HepG2 (cell line): Measurements from ENCODE around the gene SPHK2. TPM values are rescaled to one million over a fixed set of nuclear protein-coding genes. Genes with fewer than 3 reads are reported as not detected.

ENCODE experiments used
- ATAC-seq: fragments of 200-7000 bp; cut with Tn5 transposase; 3 replicates; pipeline ENCODE4 v1.9.1; 2020; ENCODE audit warnings: mild to moderate bottlenecking, moderate library complexity
- BruUV-seq: library from RNA; stranded (reverse); fragments of 400-500 nt; replicated peaks from 2 replicates; lab custom pipeline; 2021; lab: Mats Ljungman, UMichigan
- CTCF ChIA-PET: fragments of 300-600 bp; formaldehyde crosslinking; extraction: SDS; loops from one replicate; lab custom pipeline; 2021; ENCODE audit warnings: low total read pairs, inconsistent platforms, low intra/inter-chr PET ratio; lab: Yijun Ruan, JAX
- POLR2A ChIA-PET: fragments of 350-600 bp; sonication (Branson Sonifier 250); formaldehyde crosslinking; loops from one replicate; lab custom pipeline; 2020; ENCODE audit warnings: antibody characterized with exemption, inconsistent platforms; lab: Yijun Ruan, JAX
- DNase-seq: peaks from one replicate; pipeline ENCODE4 v3.0.0-alpha.2; 2015; ENCODE audit warnings: low spot score
- FAIRE-seq: peaks from 3 replicates; lab custom pipeline; 2011; peaks lifted over from hg19 to GRCh38; lab: Jason Lieb, UNC
- H2AFZ ChIP-seq: one replicate; pipeline ENCODE4 v1.6.1; 2011; ENCODE audit warnings: low read length, inconsistent platforms
- H3K27ac ChIP-seq: fragments of 300-600 bp; 3 replicates; pipeline ENCODE4 v1.8.0; 2011; ENCODE audit warnings: mixed run types, mild to moderate bottlenecking, mixed read lengths, low read length, inconsistent platforms; ENCODE audit not compliant: insufficient read depth; ENCODE audit errors: extremely low read length
- H3K27me3 ChIP-seq, 2 experiments: fragments of 200-600 bp in 1 of 2; 2 replicates in 1 of 2; 3 replicates in 1 of 2; pipeline versions ENCODE4 v1.6.0 to v1.8.0; 2011; ENCODE audit warnings: low read length in 2 of 2, mild to moderate bottlenecking in 2 of 2, moderate library complexity in 2 of 2, inconsistent platforms in 1 of 2; ENCODE audit not compliant: insufficient read depth in 2 of 2, control insufficient read depth in 1 of 2
- H3K36me3 ChIP-seq, 2 experiments: fragments of 200-600 bp in 1 of 2; replicated peaks in 1 of 2; 2 replicates in 1 of 2; 3 replicates in 1 of 2; pipeline versions ENCODE4 v1.5.1 to v1.8.0; 2011; ENCODE audit warnings: low read length in 2 of 2, inconsistent platforms in 1 of 2; ENCODE audit not compliant: insufficient read depth in 2 of 2, control insufficient read depth in 1 of 2
- H3K4me1 ChIP-seq: 2 replicates; pipeline ENCODE4 v1.5.1; 2012; ENCODE audit warnings: low read length, inconsistent platforms; ENCODE audit not compliant: insufficient read depth
- H3K4me2 ChIP-seq: 2 replicates; pipeline ENCODE4 v1.6.0; 2011; ENCODE audit warnings: low read depth, low read length, inconsistent platforms
- H3K4me3 ChIP-seq, 3 experiments: fragments of 200-600 bp in 1 of 3; sonication (generic), shearing (Covaris generic) in 1 of 3; replicated peaks in 1 of 3; 2 replicates each; pipeline ENCODE4 v1.5.1; 2011 to 2016; ENCODE audit warnings: low read length in 3 of 3, inconsistent platforms in 2 of 3, low read depth in 2 of 3, mild to moderate bottlenecking in 2 of 3, control low read depth in 1 of 3, mixed read lengths in 1 of 3; ENCODE audit not compliant: insufficient read depth in 1 of 3
- H3K79me2 ChIP-seq: one replicate; pipeline ENCODE4 v1.6.1; 2011; ENCODE audit warnings: low read length, inconsistent platforms; ENCODE audit not compliant: insufficient read depth
- H3K9ac ChIP-seq: 2 replicates; pipeline ENCODE4 v1.6.0; 2011; ENCODE audit warnings: mild to moderate bottlenecking, low read depth, low read length, inconsistent platforms; ENCODE audit not compliant: insufficient read depth
- H3K9me3 ChIP-seq: 2 replicates; pipeline ENCODE4 v1.5.1; 2012; ENCODE audit warnings: mild to moderate bottlenecking, low read length
- H4K20me1 ChIP-seq: 2 replicates; pipeline ENCODE4 v1.6.0; 2011; ENCODE audit warnings: inconsistent platforms, mild to moderate bottlenecking, low read length, moderate library complexity; ENCODE audit not compliant: insufficient read depth
- DR1 ChIP-seq: sonication (generic); formaldehyde crosslinking; IDR thresholded peaks from 2 replicates; pipeline ENCODE4 v1.8.0; 2021; ENCODE audit warnings: mild to moderate bottlenecking, missing genetic modification reagents, inconsistent platforms
- SIN3B ChIP-seq: fragments of 150-350 bp; IDR thresholded peaks from 2 replicates; pipeline ENCODE4 v1.6.1; 2014; ENCODE audit warnings: low read length
- THAP9 ChIP-seq: sonication (generic); formaldehyde crosslinking; IDR thresholded peaks from 2 replicates; pipeline ENCODE4; 2020; ENCODE audit warnings: missing genetic modification reagents, mild to moderate bottlenecking, borderline replicate concordance
- ZNF333 ChIP-seq: sonication (generic); formaldehyde crosslinking; IDR thresholded peaks from 2 replicates; pipeline ENCODE4 v1.4.0; 2020; ENCODE audit warnings: mild to moderate bottlenecking, missing genetic modification reagents, borderline replicate concordance
- ZNF501 ChIP-seq: sonication (generic); formaldehyde crosslinking; IDR thresholded peaks from 2 replicates; pipeline ENCODE4 v1.5.1; 2020; ENCODE audit warnings: mild to moderate bottlenecking, moderate library complexity, missing genetic modification reagents
- ZNF574 ChIP-seq: sonication (generic); formaldehyde crosslinking; IDR thresholded peaks from 2 replicates; pipeline ENCODE4 v1.4.0; 2020; ENCODE audit warnings: missing genetic modification reagents
- ZNF605 ChIP-seq: sonication (generic); formaldehyde crosslinking; IDR thresholded peaks from 2 replicates; pipeline ENCODE4 v1.8.0; 2022; ENCODE audit warnings: mild to moderate bottlenecking, missing genetic modification reagents
- WGBS: methylation state at CpG from one replicate; pipeline ENCODE4 v1.1.6; 2017; ENCODE audit warnings: low lambda C conversion rate; 5-methylcytosine and 5-hydroxymethylcytosine counted together
- in situ Hi-C: cut with HindIII; loops from 2 replicates; pipeline ENCODE4 v1.10.0; 2017; ENCODE audit warnings: low pct_unique_long_range_greater_than_20kb; ENCODE audit not compliant: extremely low pct_ligation_motif_present
- intact Hi-C: fragments of 100-400 bp; cut with micrococcal nuclease; formaldehyde crosslinking; loops from one replicate; pipeline ENCODE4 v1.10.0; 2022; ENCODE audit not compliant: unreplicated experiment
- polyA plus RNA-seq, 8 experiments: library from polyadenylated mRNA; depleted of rRNA in 3 of 8; stranded (reverse) in 7 of 8; unstranded in 1 of 8; fragments of >200 nt; fragmentation: Illumina TruSeq in 4 of 8; extraction: Trizol in 4 of 8; gene quantifications; 2 replicates each; pipeline versions ENCODE4 v1.2.1 to v1.2.3, GENCODE V29; 2011 to 2016; ENCODE audit warnings: low read depth in 4 of 8, missing spikeins in 1 of 8, mixed read lengths in 1 of 8; ENCODE audit not compliant: insufficient read depth in 1 of 8
- total RNA-seq, 5 experiments: library from RNA; depleted of rRNA; stranded (reverse); fragments of >200 nt; fragmentation: Illumina TruSeq; extraction: Trizol; gene quantifications; 2 replicates each; pipeline ENCODE4 v1.2.3, GENCODE V29; 2016; ENCODE audit warnings: low read depth in 1 of 5
- TF ChIP-seq, protein P1 (sequence below): sonication (generic); formaldehyde crosslinking; IDR thresholded peaks from 2 replicates; pipeline ENCODE4 v1.4.0; 2020; ENCODE audit warnings: missing genetic modification reagents
- TF ChIP-seq, protein P2 (sequence below): sonication (generic); formaldehyde crosslinking; IDR thresholded peaks from 2 replicates; pipeline ENCODE4 v1.5.0; 2020; ENCODE audit warnings: missing genetic modification reagents, mild to moderate bottlenecking, borderline replicate concordance

Gene SPHK2
- total and polyA plus RNA-seq, 2 of the 13 experiments (the other 11 are each of a cell fraction or from before 2014, with no cell fraction given) = 2.9 to 14.4 TPM

GRCh38 chr19:48674921-48675824 is 55.9 kb downstream of the SPHK2 start (continued):
- TF ChIP-seq DR1 (CRISPR knock-in tag) (0 out of 2 replicates have a peak, but pooled peaks have one; percentile 44), SIN3B (no peak), ZNF333 (no peak), ZNF501 (CRISPR knock-in tag) (peak; percentile 80)
- TF ChIP-seq, all 625 proteins: peak for 87

DNA sequence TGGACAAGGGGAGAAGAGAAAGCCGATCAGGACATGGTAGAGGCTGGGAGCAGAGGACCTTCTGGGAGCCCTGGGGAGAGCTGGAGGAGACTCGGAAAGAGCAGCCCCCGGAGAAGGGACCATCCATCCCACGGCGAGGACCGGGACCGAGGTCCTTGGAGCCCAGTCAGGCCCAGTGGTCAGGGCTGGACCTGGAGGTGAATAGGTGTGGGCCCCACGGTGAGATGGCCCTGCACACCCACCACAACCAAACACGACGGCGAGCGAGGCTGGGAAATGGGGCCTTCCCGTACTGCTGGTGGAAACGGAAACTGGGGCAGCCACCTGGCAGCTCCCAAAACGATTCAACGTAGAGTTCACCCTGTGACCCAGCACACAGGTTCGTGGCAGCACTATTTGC is 57.2 kb downstream of the SPHK2 start:
- Histone ChIP-seq H3K27me3 (peaks cover 6 to 22% of the 10 kb centered on the region in 2 experiments; a peak in 4 of 5 replicates), H3K79me2 (no peaks in the 10 kb centered on the region), H3K4me3 (no peak overlapping the region), H4K20me1 (no peaks in the 10 kb centered on the region), H2AFZ (no peak overlapping the region), H3K27ac (no peak overlapping the region), H3K4me2 (no peak overlapping the region), H3K9me3 (no peaks in the 10 kb centered on the region), H3K4me1 (peaks cover 24% of the 10 kb centered on the region), H3K9ac (no peak overlapping the region), H3K36me3 (no peaks in the 10 kb centered on the region)
- no TSS peak for BruUV-seq
- intact Hi-C loops = loop anchor here (5.0 kb wide), 1 partner anchor 36 kb away; no protein-coding TSS in a partner anchor
- ATAC-seq (no peak), DNase-seq (no peak), FAIRE-seq (no peak)
- POLR2A ChIA-PET = interaction anchor here (0.6 kb wide), 1 partner anchor 1063 kb away, joined by 4 read pairs; no protein-coding TSS in a partner anchor
- in situ Hi-C loops = loop anchor here (10.0 kb wide), 2 partner anchors 108 to 158 kb away; partner anchors contain the start of gene HSD17B14
- CTCF ChIA-PET = interaction anchor here (2.0 kb wide), 1 partner anchor 62 kb away, joined by 18 read pairs; no protein-coding TSS in a partner anchor
- 53% methylated on average over 16 of the region's 17 CpGs for WGBS
- TF ChIP-seq ZNF605 = no peak
- TF ChIP-seq ZNF574 (CRISPR knock-in tag) = no peak
- TF ChIP-seq THAP9 (CRISPR knock-in tag) = no peak
- TF ChIP-seq, protein P1, sequence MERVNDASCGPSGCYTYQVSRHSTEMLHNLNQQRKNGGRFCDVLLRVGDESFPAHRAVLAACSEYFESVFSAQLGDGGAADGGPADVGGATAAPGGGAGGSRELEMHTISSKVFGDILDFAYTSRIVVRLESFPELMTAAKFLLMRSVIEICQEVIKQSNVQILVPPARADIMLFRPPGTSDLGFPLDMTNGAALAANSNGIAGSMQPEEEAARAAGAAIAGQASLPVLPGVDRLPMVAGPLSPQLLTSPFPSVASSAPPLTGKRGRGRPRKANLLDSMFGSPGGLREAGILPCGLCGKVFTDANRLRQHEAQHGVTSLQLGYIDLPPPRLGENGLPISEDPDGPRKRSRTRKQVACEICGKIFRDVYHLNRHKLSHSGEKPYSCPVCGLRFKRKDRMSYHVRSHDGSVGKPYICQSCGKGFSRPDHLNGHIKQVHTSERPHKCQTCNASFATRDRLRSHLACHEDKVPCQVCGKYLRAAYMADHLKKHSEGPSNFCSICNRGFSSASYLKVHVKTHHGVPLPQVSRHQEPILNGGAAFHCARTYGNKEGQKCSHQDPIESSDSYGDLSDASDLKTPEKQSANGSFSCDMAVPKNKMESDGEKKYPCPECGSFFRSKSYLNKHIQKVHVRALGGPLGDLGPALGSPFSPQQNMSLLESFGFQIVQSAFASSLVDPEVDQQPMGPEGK (CRISPR knock-in tag) = no peak
- TF ChIP-seq, protein P2, sequence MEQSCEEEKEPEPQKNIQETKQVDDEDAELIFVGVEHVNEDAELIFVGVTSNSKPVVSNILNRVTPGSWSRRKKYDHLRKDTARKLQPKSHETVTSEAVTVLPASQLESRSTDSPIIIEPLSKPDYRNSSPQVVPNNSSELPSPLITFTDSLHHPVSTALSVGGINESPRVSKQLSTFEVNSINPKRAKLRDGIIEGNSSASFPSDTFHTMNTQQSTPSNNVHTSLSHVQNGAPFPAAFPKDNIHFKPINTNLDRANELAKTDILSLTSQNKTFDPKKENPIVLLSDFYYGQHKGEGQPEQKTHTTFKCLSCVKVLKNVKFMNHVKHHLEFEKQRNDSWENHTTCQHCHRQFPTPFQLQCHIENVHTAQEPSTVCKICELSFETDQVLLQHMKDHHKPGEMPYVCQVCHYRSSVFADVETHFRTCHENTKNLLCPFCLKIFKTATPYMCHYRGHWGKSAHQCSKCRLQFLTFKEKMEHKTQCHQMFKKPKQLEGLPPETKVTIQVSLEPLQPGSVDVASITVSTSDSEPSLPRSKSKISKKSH (CRISPR knock-in tag) = no peak
